Activated CD4-positive, CD25-positive, alpha-beta regulatory T cell treated with anti-CD3 and anti-CD28 coated beads, Interleukin-2, amount 50 U/mL, for 24 hours (primary cell): ENCODE results near the gene ZNF17.
"Not testable (repeated sequence)": the region's sequence is repeated elsewhere in the genome, so short reads cannot be mapped to it uniquely, and the experiment has no call there.

Source experiments
- ATAC-seq, 2 donors: fragments of 150-1000 bp; cut with Tn5 transposase; one replicate each; pipeline ENCODE4 v1.10.0; 2021; ENCODE audit warnings: mild to moderate bottlenecking in 1 of 2, moderate library complexity in 1 of 2

ZNF17 gene

DNA sequence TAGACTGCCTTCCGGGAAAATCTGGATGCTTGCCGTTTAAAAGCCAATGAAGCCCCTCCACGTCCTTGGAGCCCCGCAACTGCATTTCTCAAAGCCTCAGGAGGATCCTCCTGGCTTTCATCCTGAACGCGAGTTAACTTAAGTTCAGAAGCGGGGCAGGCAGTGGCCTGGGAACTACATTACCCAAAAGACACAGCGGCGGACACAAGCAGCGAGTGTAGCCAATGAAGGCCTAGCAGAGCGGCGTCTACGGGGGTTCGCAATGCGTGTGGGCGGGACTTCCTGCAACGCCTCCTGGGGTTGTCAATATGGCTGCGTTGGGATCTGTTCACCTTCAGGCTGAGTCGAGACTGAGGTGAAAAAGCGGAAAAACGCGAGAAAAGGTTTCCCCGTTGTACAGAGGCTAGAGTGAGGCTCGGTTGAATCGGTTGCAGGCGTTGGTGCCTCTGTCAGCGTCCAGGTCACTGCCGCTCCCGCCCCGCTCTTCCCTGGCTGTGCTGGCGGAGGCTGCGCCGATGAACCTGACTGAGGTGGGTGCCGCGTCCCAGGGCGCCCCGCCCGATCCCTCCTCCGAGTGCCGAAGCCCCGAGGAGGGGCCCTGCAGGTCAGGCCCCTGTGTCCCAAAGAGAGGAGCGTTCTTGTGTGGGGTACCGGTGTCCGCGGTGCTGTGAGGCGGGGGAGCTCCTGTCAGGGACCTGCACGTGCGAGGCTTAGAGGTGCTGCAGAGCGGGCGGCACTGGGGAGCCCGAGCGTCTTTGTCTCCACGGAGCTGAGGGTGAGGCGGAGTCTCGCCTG lies at the start of gene ZNF17:
Gene ZNF17, plus strand, starts transcription at position 285 of the 795 bp plus-strand sequence. CDS start 2,455 bp downstream, outside the sequence.
- peak; percentile 100 for ATAC-seq

DNA sequence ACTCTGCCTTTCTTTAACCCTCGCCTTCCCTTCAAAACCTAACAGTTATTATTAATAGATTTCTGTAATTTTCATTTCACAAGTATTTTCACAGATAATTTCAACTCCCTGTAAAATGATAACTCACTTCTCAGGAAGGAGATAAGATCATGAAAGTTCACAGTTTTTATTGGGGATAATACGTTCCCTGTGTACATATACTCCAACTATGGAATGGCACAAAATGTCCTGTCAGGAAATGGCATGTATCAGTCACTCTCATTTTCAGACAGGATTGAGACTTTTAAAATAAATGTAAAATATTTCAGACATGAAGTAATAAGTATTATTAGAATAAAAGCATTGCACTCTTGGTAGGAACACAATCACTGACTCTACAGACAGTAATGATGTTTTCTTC lies 48.5 kb upstream of the ZNF17 start:
- no peak for ATAC-seq

DNA sequence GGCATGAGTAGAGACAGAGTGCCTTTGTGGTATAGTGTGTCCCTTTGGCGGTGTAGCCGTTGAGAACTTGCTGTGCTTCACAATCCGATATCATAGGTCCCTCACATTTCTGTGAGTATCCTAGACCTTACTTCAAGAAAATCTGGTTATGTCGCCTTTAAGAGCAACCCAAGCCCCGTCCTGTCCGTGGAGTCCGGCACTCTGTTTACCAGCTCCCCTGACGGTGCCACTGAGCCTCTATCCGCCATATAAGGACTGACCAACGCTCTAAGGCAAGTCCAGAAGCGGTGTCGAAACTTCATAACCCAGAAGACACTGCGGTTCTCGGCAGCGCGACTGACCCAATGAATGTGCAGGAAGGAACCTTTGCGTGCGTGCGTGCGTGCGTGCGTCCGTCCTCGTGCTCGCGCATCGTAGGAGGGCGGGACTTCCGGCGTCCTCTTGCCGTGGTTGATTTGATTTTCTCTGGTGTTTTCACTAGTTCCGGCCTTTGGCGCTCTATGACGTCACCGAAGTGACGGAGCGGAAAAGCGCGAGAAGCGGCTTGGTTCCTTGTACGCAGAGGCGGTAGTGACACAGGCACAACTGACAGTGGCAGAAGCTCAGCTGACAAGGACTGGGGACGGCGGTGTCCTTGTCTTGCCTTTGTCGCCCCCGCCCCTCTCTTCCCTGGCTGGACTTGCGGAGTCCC lies 47.8 kb upstream of the ZNF17 start, which contains the start of the genes TRAPPC2B and ZNF547:
Gene TRAPPC2B, plus strand, starts transcription at position 555 of the 691 bp plus-strand sequence. CDS start 1,283 bp downstream, outside the sequence.
Gene ZNF547, plus strand, starts transcription at position 555 of the 691 bp plus-strand sequence. CDS start 5,005 bp downstream, outside the sequence.
- peak; percentile 96 for ATAC-seq

DNA sequence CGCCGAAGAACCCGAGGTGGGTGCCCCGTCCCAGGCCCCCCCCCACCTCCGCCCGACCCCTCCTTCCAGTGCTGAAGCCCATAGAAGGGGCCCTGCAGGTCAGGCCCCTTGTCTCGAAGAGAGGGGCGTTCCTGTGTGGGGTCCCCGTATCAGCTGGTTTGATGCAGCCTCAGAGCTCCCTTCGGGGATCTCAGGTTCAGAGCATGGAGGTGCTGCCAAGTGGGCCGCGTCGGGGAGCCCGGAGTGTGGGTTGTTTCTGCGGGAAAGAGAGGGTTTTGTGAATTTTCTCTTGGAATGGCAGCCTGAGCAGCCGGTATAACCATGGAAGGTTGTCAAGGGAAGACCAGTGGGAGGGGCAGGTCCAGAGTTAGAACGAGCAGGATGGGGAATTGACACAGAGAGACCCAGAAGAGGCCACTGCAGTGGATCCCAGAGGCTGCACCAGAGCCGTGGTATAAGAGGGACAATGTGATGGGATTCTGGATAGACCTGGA lies 47.2 kb upstream of the ZNF17 start:
- ATAC-seq, result no peak

DNA sequence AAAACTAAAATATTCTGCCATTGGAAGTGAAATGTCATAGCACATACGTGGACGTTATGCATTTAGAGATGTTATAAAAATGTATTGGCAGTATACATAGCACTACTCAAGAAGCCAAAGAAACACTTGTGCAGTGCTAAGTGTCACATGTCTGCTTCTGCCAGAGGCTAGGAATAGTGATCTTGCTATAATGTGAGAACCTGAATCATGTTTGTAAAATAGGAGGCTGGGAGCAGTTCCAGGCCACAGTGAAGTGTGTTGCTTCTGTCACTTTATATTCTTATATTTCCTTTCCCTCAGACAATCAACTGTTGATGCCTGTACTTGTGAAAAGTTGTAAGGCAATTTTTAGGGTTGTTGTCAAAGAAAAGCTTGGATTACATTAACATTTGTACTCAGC lies 44.2 kb upstream of the ZNF17 start:
- ATAC-seq, result no peak

DNA sequence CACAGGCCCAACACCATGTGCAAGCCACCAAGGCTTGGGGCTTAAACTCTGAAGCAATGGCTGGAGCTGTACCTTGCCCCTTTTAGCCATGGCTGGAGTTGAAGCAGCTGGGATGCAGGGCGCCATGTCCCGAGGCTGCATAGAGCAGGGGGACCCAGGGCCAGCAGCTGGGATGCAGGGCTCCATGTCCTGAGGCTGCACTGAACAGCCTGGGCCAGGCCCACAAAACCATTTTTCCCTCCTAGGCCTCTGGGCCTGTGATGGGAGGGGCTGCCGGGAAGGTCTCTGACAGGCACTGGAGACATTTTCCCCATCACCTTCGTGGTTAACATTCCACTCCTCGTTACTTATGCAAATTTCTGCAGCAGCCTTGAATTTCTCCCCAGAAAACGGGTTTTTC lies 36.8 kb upstream of the ZNF17 start:
- no peak for ATAC-seq

DNA sequence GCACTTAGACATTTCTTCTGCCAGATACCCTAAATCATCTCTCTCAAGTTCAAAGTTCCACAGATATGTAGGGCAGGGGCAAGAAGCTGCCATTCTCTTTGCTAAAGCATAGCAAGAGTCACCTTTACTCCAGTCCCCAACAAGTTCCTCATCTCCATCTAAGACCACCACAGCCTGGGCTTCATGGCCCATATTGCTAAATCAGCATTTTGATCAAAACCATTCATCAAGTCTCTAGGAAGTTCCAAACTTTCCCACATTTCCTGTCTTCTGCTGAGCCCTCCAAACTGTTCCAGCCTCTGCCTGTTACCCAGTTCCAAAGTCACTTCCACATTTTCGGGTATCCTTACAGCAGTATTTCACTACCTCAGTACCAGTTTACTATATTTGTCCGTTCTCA lies 36.3 kb upstream of the ZNF17 start:
- not testable (repeated sequence) for ATAC-seq

DNA sequence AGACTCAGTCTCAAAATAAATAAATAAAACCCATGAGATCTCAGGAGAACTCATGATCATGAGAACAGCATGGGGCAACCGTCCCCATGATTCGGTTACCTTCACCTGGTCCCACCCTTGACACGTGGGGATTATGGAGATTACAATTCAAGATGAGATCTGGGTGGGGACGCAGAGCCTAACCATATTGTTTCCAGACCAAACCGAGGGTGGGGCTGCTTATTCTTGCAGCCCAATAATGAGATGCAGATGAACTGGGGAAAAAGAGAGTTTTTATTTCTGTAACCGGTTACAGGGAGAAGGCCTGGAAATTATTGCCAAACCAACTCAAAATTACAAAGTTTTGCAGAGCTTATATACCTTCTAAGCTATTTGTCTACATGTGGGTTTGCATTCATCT lies 34.8 kb upstream of the ZNF17 start:
- ATAC-seq, result no peak

DNA sequence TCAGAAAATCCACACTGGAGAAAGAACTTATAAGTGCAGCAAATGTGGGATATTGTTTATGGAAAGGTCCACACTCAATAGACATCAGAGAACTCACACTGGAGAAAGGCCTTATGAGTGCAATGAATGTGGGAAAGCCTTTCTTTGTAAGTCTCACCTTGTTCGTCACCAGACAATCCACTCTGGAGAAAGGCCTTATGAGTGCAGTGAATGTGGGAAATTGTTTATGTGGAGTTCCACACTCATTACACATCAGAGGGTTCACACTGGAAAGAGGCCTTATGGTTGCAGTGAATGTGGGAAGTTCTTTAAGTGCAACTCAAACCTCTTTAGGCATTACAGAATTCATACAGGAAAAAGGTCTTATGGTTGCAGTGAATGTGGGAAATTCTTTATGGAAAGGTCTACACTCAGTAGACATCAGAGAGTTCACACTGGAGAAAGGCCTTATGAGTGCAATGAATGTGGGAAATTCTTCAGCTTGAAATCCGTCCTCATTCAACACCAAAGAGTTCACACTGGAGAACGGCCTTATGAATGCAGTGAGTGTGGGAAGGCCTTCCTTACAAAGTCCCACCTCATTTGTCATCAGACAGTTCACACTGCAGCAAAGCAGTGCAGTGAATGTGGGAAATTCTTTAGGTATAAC lies 33.3 kb upstream of the ZNF17 start:
- no peak for ATAC-seq

DNA sequence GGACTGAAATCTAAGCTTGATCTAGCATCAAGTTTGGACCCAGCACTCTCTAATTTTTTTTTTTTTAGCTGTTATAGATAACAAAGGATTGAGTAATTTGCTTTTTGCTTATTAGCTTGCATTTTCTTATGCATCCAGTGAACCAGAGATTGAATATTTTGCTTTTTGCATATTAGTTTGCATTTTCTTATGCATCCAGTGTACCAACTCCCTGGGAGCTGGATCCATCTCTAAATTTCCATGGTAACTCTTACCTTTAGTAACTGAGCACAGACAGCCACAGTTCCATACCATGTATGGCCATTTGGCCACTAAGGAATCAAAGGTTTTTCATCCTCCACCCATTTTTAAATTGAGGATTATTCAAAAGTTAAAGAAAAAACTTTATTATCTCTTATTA lies 30.0 kb upstream of the ZNF17 start:
- no peak for ATAC-seq

DNA sequence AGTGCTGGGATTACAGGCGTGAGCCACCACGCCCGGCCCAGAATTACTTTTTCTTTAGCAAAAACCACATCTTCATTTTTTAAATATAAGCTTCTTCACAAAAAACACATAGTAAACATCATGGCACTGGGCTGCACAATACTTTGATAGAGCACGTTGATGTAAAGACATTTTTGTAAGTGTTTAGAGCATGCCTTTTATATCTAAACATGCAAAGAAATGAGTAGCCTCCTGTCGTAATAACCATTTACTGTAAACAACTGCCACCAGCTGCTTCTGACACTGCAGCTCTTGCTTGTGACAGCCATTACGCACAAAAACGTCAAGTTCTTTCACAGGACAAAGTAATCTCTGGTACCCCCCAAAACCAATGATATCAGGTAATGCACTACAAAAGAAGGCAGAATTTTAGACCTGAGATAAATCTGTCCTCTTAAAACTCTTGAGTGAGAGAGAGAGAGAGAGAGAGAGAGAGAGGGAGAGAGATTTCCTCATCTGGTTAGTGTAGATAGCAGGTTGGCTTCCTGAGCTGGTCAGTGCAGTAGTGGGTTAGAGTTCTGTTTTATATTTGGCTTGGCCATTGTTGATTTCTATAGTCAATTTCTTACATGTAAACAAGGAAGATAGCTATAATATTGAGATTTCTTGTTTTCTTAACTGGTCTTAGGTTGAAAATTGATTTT lies 28.0 kb upstream of the ZNF17 start:
- no peak for ATAC-seq

DNA sequence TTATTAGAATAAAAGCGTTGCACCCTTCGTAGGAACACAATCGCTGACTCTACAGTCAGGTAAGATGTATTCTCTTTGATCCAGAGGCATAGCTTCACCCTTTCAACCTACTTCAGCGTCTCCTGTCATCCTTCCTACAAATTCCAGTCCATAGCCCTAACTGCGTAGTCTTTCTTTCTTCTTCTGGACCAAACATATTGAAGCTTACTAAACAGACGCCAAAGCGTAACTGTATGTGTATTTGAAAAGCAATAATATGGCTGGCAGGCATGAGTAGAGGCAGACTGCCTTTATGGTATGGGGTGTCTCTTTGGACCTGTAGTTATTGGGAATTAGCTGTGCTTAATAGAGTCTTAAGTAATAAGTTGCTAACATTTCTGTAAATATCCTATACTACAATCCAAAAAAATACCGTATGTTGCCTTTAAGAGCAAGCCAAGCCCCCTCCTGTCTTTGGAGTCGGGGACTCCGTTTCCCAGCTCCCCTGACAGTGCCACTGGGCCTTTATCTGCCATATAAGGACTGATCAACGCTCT lies 21.7 kb upstream of the ZNF17 start:
- no peak for ATAC-seq

DNA sequence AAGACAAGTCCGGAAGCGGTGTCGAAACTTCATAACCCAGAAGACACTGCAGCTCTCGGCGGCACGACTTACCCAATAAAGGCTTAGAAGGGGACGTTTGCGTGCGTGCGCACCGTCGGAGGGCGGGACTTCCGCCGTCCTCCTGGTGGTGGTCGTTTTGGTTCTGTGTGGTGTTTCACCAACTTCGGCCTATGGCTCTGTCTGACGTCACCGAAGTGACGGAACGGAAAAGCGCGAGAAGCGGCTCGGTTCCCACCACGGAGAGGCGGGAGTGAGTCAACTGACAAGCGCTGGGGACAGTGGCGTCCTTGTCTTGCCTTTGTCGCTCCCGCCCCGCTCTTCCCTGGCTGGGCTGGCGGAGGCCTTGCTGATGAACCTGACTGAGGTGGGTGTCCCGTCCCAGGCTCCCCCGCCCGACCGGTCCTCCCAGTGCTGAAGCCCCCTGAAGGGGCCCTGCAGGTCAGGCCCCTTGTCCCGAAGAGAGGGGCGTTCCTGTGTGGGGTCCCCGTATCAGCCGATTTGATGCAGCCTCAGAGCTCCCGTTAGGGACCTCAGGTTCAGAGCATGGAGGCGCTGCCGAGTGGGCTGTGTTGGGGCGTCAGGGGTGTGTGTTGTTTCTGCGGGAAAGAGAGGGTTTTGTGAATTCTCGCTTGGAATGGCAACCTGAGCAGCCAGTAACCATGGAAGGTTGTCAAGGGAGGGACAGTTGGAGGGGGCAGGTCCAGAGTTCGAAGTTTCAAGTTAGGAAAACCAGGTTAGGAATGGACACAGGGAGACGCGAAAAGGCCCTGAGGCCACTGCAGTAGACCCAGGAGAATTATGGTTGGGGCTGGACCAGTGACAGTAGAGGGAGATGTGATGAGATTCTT lies 21.0 kb upstream of the ZNF17 start, which contains the start of gene ZNF548:
Gene ZNF548, plus strand, starts transcription at position 125 of the 869 bp plus-strand sequence. Its CDS starts 246 bp downstream, at position 371.
- peak; percentile 99 to 100 for ATAC-seq

DNA sequence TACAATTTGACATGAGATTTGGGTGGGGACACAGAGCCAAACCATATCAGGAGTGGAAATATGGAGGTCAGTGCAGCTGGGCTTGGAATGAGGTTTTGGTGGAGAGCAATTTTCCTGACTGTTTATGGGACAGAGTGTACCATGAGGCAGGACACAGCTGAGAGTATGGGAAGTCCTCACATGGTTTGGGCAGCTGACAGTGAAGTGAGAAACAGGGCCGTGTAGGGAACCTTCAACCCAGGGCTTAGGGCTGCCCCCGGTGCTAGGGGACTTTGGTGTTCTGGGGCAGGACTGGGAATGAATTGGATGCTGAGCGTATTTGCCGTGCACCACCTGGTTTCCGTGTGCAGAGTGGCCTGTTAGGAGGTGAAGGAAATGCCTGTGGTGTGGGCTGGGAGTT lies 15.3 kb upstream of the ZNF17 start:
- no peak for ATAC-seq

DNA sequence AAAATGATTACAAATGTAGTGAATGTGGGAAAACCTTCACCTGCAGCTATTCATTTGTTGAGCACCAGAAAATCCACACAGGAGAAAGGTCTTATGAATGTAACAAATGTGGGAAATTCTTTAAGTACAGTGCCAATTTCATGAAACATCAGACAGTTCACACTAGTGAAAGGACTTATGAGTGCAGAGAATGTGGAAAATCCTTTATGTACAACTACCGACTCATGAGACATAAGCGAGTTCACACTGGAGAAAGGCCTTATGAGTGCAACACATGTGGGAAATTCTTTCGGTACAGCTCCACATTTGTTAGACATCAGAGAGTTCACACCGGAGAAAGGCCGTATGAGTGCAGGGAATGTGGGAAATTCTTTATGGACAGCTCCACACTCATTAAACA lies 12.1 kb upstream of the ZNF17 start:
- no peak for ATAC-seq

DNA sequence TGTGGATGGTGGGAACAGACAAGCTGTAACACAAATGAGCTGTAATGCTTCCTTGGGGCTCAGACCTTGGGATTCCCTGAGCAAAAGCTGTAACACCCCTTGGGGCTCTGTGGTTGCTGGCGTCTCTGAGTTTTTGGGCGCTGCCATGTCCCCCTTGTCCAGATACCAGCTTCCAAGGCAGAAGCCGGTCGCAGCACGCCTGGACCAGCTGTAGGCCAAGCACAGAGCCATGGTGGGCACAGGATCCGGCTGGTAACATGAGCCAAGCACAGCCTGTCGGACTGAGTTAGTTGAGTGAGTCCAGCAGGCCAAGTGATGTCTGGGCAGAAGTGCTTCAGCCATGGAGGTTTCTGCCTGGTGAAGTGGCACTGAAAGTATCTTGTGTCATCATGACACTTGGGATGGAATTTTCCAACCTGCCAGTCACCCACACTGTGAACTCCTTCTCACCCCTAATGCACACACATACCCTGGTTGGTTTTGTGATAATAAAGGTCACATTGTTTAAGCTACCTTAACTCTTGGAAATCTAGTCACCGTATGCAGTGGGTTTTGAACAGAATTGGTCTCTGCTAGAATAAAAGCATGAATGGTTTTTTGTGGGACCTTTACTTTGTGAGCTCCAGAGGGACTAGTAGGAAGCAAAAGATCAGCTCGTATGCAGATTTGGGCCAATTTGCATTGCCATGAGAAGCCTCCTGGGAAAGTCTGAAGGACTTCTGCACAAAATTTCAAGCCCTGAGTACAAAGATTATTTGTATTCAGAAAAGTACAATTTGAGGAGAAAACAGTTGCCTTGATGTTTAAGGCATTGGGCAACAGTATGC lies 7.0 kb upstream of the ZNF17 start:
- ATAC-seq, result no peak

DNA sequence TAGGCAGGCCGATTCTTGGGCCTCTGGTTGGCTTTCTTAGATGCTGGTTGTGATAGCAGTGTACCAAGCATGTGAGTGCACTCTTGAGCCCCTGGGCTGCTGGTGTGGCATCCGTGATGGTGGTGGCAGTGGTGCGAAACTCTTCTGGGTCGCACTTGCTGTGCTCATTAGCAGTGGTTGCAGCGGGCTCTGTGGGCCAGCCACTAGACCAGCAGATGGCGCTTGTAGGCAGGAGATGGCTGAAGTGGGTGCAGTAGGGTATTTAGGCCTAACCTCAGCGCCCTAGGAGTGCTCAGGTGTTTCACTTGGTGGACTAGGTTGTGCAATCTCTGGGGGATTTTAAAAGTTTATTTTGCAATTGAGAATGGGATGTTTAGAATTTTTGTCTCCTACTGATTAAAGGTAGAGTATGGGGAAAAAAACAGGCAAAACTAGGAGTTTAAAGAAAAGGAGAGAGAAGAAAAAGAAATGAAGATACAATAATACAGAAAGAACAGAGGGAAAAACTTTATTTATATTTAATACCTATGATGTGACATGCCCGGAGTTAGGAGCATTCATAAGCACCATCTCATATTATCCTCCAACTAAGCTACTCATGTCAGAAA lies 4.3 kb upstream of the ZNF17 start:
- ATAC-seq, result peak; percentile 38 to 46

DNA sequence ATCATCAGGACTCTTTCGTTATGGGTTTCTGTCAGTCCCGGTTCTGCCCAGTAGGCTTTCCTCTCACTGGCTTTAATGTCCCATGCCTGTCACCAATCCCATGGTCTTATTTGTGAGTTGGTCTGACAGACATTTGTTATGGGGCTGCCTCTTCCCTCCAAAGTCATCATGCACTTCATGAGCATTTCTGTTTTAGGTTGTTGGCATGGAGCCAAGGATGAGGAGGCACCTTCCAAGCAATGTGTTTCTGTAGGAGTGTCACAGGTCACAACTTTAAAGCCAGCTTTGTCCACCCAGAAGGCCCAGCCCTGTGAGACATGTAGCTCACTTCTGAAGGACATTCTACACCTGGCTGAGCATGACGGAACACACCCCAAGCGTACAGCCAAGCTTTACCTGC lies 8.5 kb downstream of the ZNF17 start:
- ATAC-seq, result no peak

DNA sequence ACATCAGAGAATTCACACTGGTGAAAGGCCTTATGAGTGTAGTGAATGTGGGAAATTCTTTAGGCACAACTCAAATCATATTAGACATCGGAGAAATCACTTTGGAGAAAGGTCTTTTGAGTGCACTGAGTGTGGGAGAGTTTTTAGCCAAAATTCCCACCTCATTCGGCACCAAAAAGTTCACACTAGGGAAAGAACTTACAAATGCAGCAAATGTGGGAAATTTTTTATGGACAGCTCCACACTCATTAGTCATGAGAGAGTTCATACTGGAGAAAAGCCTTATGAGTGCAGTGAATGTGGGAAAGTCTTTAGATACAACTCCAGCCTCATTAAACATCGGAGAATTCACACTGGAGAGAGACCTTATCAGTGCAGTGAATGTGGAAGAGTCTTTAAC lies 10.1 kb downstream of the ZNF17 start:
- no peak for ATAC-seq
